ENCODE measurements around the gene LIPC.

DNA sequence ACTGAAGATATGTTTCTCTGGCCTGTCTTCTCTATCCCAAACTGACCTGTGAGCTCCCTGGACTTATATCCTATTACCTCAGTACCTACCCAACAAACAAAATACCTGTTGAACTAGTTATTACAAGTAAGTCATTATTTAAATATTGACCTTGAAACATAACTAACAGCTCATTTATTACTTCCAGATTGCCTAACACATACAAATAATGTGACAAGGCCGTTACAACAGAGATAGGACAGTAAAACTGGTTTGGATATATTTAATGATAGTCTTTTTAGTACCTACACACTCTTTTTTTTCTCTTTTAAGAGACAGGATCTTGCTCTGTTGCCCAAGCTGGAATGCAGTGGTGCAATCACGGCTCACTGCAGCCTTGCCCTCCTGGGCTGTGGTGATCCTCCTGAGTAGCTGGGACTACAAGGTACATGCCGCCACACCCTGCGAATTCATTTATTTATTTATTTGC, 172.7 kb downstream of the LIPC start:
- no peak for TF ChIP-seq CBX3 (IDR thresholded peaks at IDR 0.05; ENCODE audit: low read depth)
- no peak for TF ChIP-seq CTCF (IDR thresholded peaks at IDR 0.05 in 2 of 3, conservative IDR thresholded peaks at IDR 0.05 in 1 of 3; ENCODE audit: borderline replicate concordance in 1 of 3, insufficient read depth in 1 of 3, low read depth in 2 of 3, low read length in 2 of 3)
- TF ChIP-seq POLR2A (IDR thresholded peaks at IDR 0.05; ENCODE audit: borderline replicate concordance, extremely low read depth, insufficient read depth, insufficient read length): no peak
- no peak for TF ChIP-seq REST (IDR thresholded peaks at IDR 0.05; ENCODE audit: low read depth)
- no peak for TF ChIP-seq EZH2 (IDR thresholded peaks at IDR 0.05)
- TF ChIP-seq POLR2AphosphoS5 (IDR thresholded peaks at IDR 0.05; ENCODE audit: low read depth, low read length): no peak
